Psoas muscle (tissue), 8 donors: Measurements from ENCODE around the gene LCTL. TPM values are rescaled to one million over a fixed set of nuclear protein-coding genes. Genes with fewer than 3 reads are reported as not detected.

Experiments
- ATAC-seq, 4 donors: fragments of 200-7000 bp; cut with Tn5 transposase; one replicate each; pipeline ENCODE4 v1.9.1; 2020; ENCODE audit warnings: moderate library complexity in 3 of 4, mild to moderate bottlenecking in 2 of 4
- DNase-seq, 2 donors: peaks; one replicate each; pipeline ENCODE4 v3.0.0-alpha.2; 2020
- H3K27ac ChIP-seq: fragments of 200-600 bp; one replicate; pipeline ENCODE4 v1.8.0; 2022
- H3K27me3 ChIP-seq, 3 donors: fragments of 200-600 bp in 1 of 3; one replicate each; pipeline versions ENCODE4 v1.6.1 to v1.8.0; 2013 to 2022; ENCODE audit warnings: low read length in 2 of 3, mild to moderate bottlenecking in 2 of 3, moderate library complexity in 1 of 3; ENCODE audit not compliant: insufficient read depth in 3 of 3
- H3K36me3 ChIP-seq, 2 donors: fragments of 200-600 bp in 1 of 2; one replicate each; pipeline versions ENCODE4 v1.6.1 to v1.8.0; 2013 to 2022; ENCODE audit warnings: low read depth in 1 of 2, mild to moderate bottlenecking in 1 of 2, moderate library complexity in 1 of 2; ENCODE audit not compliant: insufficient read depth in 1 of 2
- H3K4me1 ChIP-seq: fragments of 200-600 bp; one replicate; pipeline ENCODE4 v1.8.0; 2022
- H3K4me3 ChIP-seq: fragments of 200-600 bp; one replicate; pipeline ENCODE4 v1.8.0; 2022; ENCODE audit warnings: mild to moderate bottlenecking
- H3K9me3 ChIP-seq: fragments of 200-600 bp; one replicate; pipeline ENCODE4 v1.8.0; 2022
- WGBS, 3 donors: extraction: QIAGEN DNeasy Blood & Tissue Kit; methylation state at CpG; one replicate each; pipeline versions ENCODE4 v1.1.6 to v1.1.7; 2013; 5-methylcytosine and 5-hydroxymethylcytosine counted together
- intact Hi-C, 2 donors: fragments of 100-400 bp; cut with DNase I; formaldehyde crosslinking; loops; one replicate each; pipeline versions ENCODE4 v1.11.0 to v1.14.2; 2022
- long read RNA-seq, 2 donors: library from polyadenylated mRNA; unstranded; transcript quantifications; one replicate each; pipeline ENCODE4 v2.0.0, GENCODE V29; 2021
- polyA plus RNA-seq, 3 donors: library from polyadenylated mRNA; stranded (reverse); fragments of 200-250 nt; gene quantifications; one replicate each; pipeline ENCODE4 v1.2.3, GENCODE V29; 2013
- total RNA-seq, 4 donors: library from RNA; stranded (reverse); fragmentation: NEBNext Ultra II Directional in 2 of 4; extraction: Animal tissue kit (Norgen Biotek cat#: 25700) in 2 of 4; gene quantifications; one replicate each; pipeline versions ENCODE4 v1.2.1 to v1.2.4, GENCODE V29; 2021 to 2023
- TF ChIP-seq, protein P1 (sequence below): fragments of 200-600 bp; IDR thresholded peaks from one replicate; pipeline ENCODE4 v1.8.0; 2022; ENCODE audit warnings: antibody characterized with exemption
- donor health status: healthy with polysubstance abuse.
- donor health status: DM: no; HTN: no; CAD: no; lungs with moderate emphysema.
- donor health status: Bipolar disorder and iron deficiency.
- donor health status: healthy.
- donor health status: DM: yes; HTN: yes; CAD: no.
- donor health status: DM: no; HTN: no; CAD: no.
- donor health status: DM: no; HTN: no; CAD: no.
- donor health status: DM: yes; HTN: yes; CAD: no.

The LCTL gene, protein sequence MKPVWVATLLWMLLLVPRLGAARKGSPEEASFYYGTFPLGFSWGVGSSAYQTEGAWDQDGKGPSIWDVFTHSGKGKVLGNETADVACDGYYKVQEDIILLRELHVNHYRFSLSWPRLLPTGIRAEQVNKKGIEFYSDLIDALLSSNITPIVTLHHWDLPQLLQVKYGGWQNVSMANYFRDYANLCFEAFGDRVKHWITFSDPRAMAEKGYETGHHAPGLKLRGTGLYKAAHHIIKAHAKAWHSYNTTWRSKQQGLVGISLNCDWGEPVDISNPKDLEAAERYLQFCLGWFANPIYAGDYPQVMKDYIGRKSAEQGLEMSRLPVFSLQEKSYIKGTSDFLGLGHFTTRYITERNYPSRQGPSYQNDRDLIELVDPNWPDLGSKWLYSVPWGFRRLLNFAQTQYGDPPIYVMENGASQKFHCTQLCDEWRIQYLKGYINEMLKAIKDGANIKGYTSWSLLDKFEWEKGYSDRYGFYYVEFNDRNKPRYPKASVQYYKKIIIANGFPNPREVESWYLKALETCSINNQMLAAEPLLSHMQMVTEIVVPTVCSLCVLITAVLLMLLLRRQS
- total RNA-seq, result not detected
- not detected for polyA plus RNA-seq
- long read RNA-seq, donor 1, result 0 reads
- long read RNA-seq, donor 2, result 0 reads

DNA sequence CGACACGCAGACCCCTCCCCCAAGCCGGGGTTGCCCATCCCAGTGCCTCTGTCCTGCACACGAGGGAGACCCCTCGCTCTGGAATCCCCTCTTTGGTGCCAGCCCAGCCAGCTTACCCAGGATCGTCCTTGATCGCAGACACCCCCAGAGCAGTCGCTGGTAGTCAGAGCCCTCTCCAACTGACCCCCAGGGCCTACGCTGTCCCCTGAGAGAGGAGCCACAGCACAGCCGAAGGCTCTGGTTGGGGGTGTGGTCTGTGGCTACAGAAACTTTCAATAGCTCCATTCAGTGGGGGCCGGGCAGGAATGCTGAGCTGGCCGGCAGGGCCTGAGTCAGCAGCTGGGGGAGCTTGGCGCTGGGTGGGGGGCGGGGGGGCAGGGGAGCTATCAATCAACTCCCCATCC, at the start of gene LCTL:
TSS of gene LCTL (minus strand) at position 258 of the 404 bp plus-strand sequence. CDS start 633 bp downstream, outside the sequence.
- intact Hi-C loops, result no loop called here
- ATAC-seq (no peak), DNase-seq (no peak)
- WGBS, 3 donors, result 40 to 43% (median 43%) methylated on average over 14 of the region's 14 CpGs
- H3K36me3 ChIP-seq, result no peaks in the 10 kb centered on the region
- no peak within 1 kb of the TSS for H3K4me3 ChIP-seq
- H3K4me1 ChIP-seq, result no peaks in the 10 kb centered on the region
- TF ChIP-seq, protein P1, sequence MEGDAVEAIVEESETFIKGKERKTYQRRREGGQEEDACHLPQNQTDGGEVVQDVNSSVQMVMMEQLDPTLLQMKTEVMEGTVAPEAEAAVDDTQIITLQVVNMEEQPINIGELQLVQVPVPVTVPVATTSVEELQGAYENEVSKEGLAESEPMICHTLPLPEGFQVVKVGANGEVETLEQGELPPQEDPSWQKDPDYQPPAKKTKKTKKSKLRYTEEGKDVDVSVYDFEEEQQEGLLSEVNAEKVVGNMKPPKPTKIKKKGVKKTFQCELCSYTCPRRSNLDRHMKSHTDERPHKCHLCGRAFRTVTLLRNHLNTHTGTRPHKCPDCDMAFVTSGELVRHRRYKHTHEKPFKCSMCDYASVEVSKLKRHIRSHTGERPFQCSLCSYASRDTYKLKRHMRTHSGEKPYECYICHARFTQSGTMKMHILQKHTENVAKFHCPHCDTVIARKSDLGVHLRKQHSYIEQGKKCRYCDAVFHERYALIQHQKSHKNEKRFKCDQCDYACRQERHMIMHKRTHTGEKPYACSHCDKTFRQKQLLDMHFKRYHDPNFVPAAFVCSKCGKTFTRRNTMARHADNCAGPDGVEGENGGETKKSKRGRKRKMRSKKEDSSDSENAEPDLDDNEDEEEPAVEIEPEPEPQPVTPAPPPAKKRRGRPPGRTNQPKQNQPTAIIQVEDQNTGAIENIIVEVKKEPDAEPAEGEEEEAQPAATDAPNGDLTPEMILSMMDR, result no peak
- no peaks in the 10 kb centered on the region for H3K9me3 ChIP-seq
- H3K27ac ChIP-seq, result no peak within 1 kb of the TSS
- H3K27me3 ChIP-seq, result no peaks in the 10 kb centered on the region

DNA sequence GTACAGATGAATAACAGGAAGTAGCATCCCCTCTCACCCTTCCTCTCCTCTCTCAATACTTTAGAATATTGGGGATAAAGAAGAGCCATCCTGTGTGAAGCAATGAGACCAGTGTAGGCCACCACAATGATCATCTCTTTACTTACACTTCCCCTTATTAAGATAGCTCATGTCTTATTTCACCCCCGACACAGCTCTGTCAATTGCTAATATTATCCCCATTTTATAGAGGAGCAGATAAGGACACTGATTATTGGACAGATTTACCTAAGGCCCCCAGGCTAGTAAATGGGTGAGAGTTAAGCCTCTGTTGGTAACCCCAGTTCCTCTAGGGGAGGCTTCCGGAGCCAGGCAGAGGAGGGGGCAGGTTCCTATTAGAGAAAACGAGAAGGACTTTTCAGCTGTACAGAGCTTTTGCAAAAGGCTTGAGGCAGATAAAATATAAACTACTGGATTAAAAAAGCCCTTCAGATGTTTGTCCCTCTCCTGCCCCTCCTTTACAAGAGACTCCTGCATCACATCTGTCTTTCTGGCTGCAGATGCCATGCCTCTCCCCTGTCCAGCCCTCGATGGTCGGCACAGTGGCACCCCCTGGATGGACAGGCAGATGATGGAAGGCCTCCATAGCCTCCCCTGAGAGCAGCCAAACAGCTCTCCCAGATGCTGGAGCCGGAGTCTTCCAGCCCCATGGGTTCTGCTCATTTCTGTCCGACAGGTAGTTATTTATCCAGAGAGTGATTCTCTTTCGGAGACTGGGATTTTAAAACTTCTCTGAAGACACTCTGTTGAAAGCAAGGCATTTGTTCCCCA, 49.4 kb upstream of the LCTL start:
- Histone ChIP-seq H3K4me1 (no peaks in the 10 kb centered on the region), H3K27ac (no peak overlapping the region), H3K9me3 (no peaks in the 10 kb centered on the region), H3K27me3 (no peaks in the 10 kb centered on the region), H3K4me3 (no peak overlapping the region), H3K36me3 (no peaks in the 10 kb centered on the region)
- TF ChIP-seq, protein P1, result no peak
- ATAC-seq (no peak), DNase-seq (no peak)
- 53 to 58% (median 56%) methylated on average over 8 of the region's 8 CpGs for WGBS, 3 donors
- intact Hi-C loops, result loop anchor here in 1 of 2 donors (5.0 kb wide), 2 partner anchors 82 to 237 kb away; no protein-coding TSS in a partner anchor

DNA sequence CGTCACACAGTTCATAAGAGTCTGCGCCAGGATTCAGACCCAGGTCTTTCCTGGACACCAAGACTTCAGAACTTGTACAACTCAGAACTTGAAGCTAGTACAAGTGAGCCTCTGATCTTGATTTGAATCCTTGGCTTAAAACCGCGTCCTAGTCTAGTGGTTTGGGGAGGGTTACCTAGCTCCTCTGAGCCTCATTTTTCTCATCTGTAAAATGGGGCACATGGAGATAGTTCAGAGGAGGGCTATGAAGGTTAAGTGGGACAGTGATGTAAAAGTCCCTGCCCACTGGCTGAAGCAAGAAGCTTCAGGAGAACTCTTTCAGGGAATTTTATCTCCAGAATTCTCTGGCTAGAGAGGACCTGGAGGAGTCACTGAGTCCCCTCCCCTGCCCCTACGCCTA, 48.7 kb upstream of the LCTL start:
- TF ChIP-seq, protein P1, result no peak
- intact Hi-C loops, result no loop called here
- Histone ChIP-seq H3K36me3 (no peaks in the 10 kb centered on the region), H3K27ac (no peak overlapping the region), H3K9me3 (no peaks in the 10 kb centered on the region), H3K4me1 (no peaks in the 10 kb centered on the region), H3K4me3 (no peak overlapping the region), H3K27me3 (no peaks in the 10 kb centered on the region)
- DNase-seq (no peak), ATAC-seq (no peak)
- 94 to 95% (median 94%) methylated on average over 5 of the region's 5 CpGs for WGBS, 3 donors

DNA sequence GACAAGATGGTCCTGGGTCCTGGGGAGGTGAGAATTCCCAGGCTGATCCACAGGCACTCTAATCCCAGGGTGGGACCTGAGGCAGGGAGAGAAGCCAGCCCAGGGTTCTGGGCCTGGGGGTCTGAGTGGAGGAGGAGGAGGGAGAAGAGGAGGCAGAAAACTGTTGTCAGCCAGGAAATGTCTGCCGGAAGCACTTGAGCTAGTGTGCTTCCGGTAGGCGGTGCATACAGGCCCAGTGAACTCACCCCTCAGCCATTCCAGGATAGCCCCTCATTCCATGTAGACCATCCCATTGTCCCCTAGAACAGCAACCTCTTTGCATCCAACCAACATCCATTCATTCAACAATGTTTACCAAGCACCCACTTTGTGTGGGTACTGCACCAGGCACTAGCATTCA, 47.9 kb upstream of the LCTL start:
- H3K27ac ChIP-seq, result no peak overlapping the region
- intact Hi-C loops, result no loop called here

More for the DNA sequence above, 47.9 kb upstream of the LCTL start:
- Histone ChIP-seq H3K9me3 (no peaks in the 10 kb centered on the region), H3K4me1 (no peaks in the 10 kb centered on the region), H3K27me3 (no peaks in the 10 kb centered on the region), H3K4me3 (no peak overlapping the region), H3K36me3 (no peaks in the 10 kb centered on the region)
- ATAC-seq (no peak), DNase-seq (no peak)
- TF ChIP-seq, protein P1, result no peak
- 66 to 82% (median 74%) methylated on average over 3 of the region's 3 CpGs for WGBS, 3 donors
